GM13976 (cell line): ENCODE data around the gene REEP6.

Experiments
- DNase-seq: peaks from one replicate; pipeline ENCODE4 v3.0.0; 2012; ENCODE audit warnings: low spot score
- in situ Hi-C: fragments of 300-500 bp; cut with MboI; formaldehyde crosslinking; loops from one replicate; pipeline ENCODE4 v1.12.0; 2022; ENCODE audit warnings: low sequenced_read_pairs, mixed read lengths, inconsistent platforms; ENCODE audit not compliant: unreplicated experiment
- TF ChIP-seq, protein P1 (sequence below): IDR thresholded peaks from 2 replicates; pipeline ENCODE4 v1.5.1; 2012; ENCODE audit warnings: borderline replicate concordance, mild to moderate bottlenecking; ENCODE audit not compliant: insufficient read depth; ENCODE audit errors: extremely low read depth, missing control alignments, control extremely low read depth

REEP6 gene

DNA sequence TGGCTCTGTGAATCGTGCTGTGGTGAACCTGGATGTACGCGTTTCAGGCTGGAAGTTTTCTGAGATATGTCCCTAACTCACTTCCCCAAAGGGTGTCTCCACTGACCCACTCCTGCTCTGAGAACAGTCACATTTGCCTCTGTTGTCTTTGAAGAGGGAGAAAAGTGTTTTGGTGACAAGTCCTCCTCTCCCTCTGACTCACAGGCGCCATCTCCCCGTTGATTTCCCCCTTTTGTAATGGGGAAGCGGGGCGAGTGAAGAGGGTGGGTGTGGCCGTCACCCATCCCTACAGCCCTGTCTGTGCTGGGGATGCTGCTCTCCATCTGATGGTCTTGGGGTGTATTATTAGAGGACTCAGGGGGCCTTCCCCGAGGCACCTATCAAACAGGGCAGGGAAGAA lies 31.5 kb upstream of the REEP6 start:
- DNase-seq = no peak
- TF ChIP-seq, protein P1, sequence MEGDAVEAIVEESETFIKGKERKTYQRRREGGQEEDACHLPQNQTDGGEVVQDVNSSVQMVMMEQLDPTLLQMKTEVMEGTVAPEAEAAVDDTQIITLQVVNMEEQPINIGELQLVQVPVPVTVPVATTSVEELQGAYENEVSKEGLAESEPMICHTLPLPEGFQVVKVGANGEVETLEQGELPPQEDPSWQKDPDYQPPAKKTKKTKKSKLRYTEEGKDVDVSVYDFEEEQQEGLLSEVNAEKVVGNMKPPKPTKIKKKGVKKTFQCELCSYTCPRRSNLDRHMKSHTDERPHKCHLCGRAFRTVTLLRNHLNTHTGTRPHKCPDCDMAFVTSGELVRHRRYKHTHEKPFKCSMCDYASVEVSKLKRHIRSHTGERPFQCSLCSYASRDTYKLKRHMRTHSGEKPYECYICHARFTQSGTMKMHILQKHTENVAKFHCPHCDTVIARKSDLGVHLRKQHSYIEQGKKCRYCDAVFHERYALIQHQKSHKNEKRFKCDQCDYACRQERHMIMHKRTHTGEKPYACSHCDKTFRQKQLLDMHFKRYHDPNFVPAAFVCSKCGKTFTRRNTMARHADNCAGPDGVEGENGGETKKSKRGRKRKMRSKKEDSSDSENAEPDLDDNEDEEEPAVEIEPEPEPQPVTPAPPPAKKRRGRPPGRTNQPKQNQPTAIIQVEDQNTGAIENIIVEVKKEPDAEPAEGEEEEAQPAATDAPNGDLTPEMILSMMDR = no peak
- in situ Hi-C loops = no loop called here

GRCh38 chr19:1460033-1460995 lies 30.7 kb upstream of the REEP6 start:
- TF ChIP-seq, protein P1 = no peak
- no peak for DNase-seq
- in situ Hi-C loops = no loop called here

DNA sequence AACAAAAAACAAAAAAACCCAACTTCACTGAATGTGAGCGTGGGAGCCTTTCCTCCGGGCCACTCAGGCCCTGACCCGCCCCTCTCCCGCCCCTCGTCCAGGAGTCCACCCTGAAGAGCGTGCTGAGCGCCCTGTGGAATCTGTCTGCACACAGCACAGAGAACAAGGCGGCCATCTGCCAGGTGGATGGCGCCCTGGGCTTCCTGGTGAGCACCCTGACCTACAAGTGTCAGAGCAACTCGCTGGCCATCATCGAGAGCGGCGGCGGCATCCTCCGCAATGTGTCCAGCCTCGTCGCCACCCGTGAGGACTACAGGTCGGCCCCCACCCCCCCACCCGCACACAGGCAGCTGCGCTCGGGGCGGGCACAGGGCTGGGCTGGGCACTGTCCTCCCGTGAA lies 29.1 kb upstream of the REEP6 start:
- TF ChIP-seq, protein P1 = no peak
- no peak for DNase-seq
- in situ Hi-C loops = no loop called here

- TF ChIP-seq, protein P1 = peak; percentile 48
- DNase-seq = no peak
- in situ Hi-C loops = no loop called here
Measured at GRCh38 chr19:1465191-1466016, 25.6 kb upstream of the REEP6 start.

DNA sequence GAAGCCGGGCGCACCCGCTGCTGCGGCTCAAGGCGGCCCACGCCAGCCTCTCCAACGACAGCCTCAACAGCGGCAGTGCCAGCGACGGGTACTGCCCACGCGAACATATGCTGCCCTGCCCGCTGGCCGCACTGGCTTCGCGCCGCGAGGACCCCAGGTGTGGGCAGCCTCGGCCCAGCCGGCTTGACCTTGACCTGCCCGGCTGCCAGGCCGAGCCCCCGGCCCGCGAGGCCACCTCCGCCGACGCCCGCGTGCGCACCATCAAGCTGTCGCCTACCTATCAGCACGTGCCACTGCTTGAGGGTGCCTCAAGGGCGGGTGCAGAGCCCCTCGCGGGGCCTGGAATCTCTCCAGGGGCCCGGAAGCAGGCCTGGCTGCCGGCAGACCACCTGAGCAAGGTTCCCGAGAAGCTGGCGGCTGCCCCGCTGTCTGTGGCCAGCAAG lies 24.9 kb upstream of the REEP6 start:
- DNase-seq = no peak
- TF ChIP-seq, protein P1 = no peak
- in situ Hi-C loops = no loop called here

GRCh38 chr19:1466461-1467214 lies 24.3 kb upstream of the REEP6 start:
- in situ Hi-C loops = no loop called here
- DNase-seq = no peak
- TF ChIP-seq, protein P1 = no peak
